Measurements from ENCODE around the gene MAN2A2. TPM values are rescaled to one million over a fixed set of nuclear protein-coding genes. Genes with fewer than 3 reads are reported as not detected.
A peak's percentile ranks its signal among the peaks of the same experiment; 100 is the strongest.

The MAN2A2 gene
- total and polyA plus RNA-seq, 2 of the 8 experiments (the other 6 are each of a cell fraction or from before 2014, with no cell fraction given), result 23.1 to 29.7 TPM

DNA sequence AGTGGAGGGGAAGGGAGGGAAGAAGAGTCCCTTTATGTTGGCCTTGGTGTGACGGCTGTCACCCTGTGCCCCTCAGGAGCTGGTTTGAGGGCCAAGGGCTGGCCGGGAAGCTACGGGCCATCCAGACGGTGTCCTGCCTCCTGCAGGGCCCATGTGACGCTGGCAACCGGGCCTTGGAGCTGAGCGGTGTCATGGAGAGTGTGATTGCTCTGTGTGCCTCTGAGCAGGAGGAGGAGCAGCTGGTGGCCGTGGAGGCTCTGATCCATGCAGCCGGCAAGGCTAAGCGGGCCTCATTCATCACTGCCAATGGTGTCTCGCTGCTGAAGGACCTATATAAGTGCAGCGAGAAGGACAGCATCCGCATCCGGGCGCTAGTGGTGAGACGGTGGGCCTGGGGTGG, 43.4 kb downstream of the MAN2A2 start:
- Histone ChIP-seq H3K4me3 (ENCODE audit: extremely low read depth in 1 of 4, insufficient read depth in 2 of 4, low read depth in 3 of 4, low read length in 4 of 4) (no peak overlapping the region), H3K36me3 (ENCODE audit: control insufficient read depth in 2 of 4, insufficient read depth in 4 of 4, low read length in 3 of 4) (peaks cover 19 to 78% (median 44%) of the 10 kb centered on the region in 4 experiments), H3K27me3 (replicated peaks in 1 of 4; ENCODE audit: control insufficient read depth in 3 of 4, extremely low read depth in 1 of 4, insufficient read depth in 3 of 4, low read length in 3 of 4) (no peaks in the 10 kb centered on the region), H3K18ac (ENCODE audit: extremely low read depth, low read length) (no peak overlapping the region), H2BK20ac (ENCODE audit: low read length) (no peak overlapping the region), H3K79me2 (ENCODE audit: control insufficient read depth in 1 of 2, insufficient read depth in 2 of 2, low read length in 2 of 2) (no peaks in the 10 kb centered on the region), H2BK120ac (replicated peaks; ENCODE audit: low read depth, low read length) (no peak overlapping the region), H2BK5ac (ENCODE audit: low read depth, low read length) (no peak overlapping the region), H3K9me3 (ENCODE audit: insufficient read depth in 2 of 2, low read depth in 1 of 2, low read length in 1 of 2) (no peaks in the 10 kb centered on the region), H4K5ac (ENCODE audit: insufficient read length, low read depth, low read length) (no peak overlapping the region), H4K8ac (ENCODE audit: extremely low read depth, insufficient read depth, low read length) (peak overlapping the region; percentile 14; the same call in 1 of the 2 replicates), H2BK12ac (ENCODE audit: low read depth, low read length) (no peak overlapping the region), H4K20me1 (replicated peaks in 1 of 2; ENCODE audit: control insufficient read depth in 1 of 2, insufficient read depth in 2 of 2, low read length in 2 of 2) (peaks cover 2 to 4% of the 10 kb centered on the region in 2 experiments), H3K23me2 (ENCODE audit: low read depth, low read length) (no peaks in the 10 kb centered on the region), H2AK5ac (ENCODE audit: low read depth, low read length) (no peak overlapping the region), H3K4me1 (replicated peaks in 1 of 4; ENCODE audit: control insufficient read depth in 3 of 4, insufficient read depth in 4 of 4, low read length in 3 of 4) (no peaks in the 10 kb centered on the region), H4K91ac (replicated peaks; ENCODE audit: insufficient read length, low read length) (no peak overlapping the region), H3K9ac (replicated peaks in 1 of 4; ENCODE audit: extremely low read depth in 1 of 4, low read depth in 3 of 4, low read length in 3 of 4) (no peak overlapping the region), H3K79me1 (ENCODE audit: low read depth, low read length) (no peaks in the 10 kb centered on the region), H3K4me2 (ENCODE audit: insufficient read depth in 1 of 2, low read depth in 2 of 2, low read length in 2 of 2) (no peak overlapping the region), H3K4ac (replicated peaks; ENCODE audit: insufficient read length, low read depth, low read length) (no peak overlapping the region), H3K14ac (ENCODE audit: insufficient read length) (no peak overlapping the region), H2BK15ac (ENCODE audit: low read length) (no peak overlapping the region), H3K56ac (replicated peaks; ENCODE audit: insufficient read length, low read depth, low read length) (no peak overlapping the region), H3K23ac (ENCODE audit: insufficient read length) (no peak overlapping the region), H2AFZ (ENCODE audit: low read length) (no peak overlapping the region), H3K27ac (ENCODE audit: low read depth, low read length) (no peak overlapping the region)
- DNase-seq (ENCODE audit: low read depth in 1 of 2, low spot score in 2 of 2), result no peak
- WGBS, 2 experiments (ENCODE audit: extremely low coverage in 1 of 2, insufficient coverage in 1 of 2, insufficient read length in 1 of 2, insufficient replicate concordance in 2 of 2, low coverage in 1 of 2, low lambda C conversion rate in 2 of 2, missing lambda C conversion rate in 1 of 2), result 94% methylated on average over 16 of the region's 16 CpGs; no CpG with 5 or more reads in 1 of the 2 experiments
- CTCF ChIA-PET (ENCODE audit: partially characterized antibody), result interaction anchor here (0.9 to 20.7 kb wide), 4 partner anchors 7 to 144 kb away, joined by 3 to 306 read pairs (median 154); partner anchors contain the start of genes HDDC3, RCCD1 and UNC45A
- no peak for FAIRE-seq
- POLR2A ChIA-PET (ENCODE audit: partially characterized antibody), result interaction anchor here (0.5 to 0.8 kb wide), 2 partner anchors 15 to 46 kb away, joined by 3 read pairs; no protein-coding TSS in a partner anchor
